ENCODE measurements around the gene LRP10.

GRCh38 chr14:22836301-22837113, 35.0 kb upstream of the LRP10 start, which contains the start of gene MMP14:
- no peak for TF ChIP-seq GATA2 (IDR thresholded peaks at IDR 0.05; ENCODE audit: low read depth, low read length)
- no peak for TF ChIP-seq GATA3 (IDR thresholded peaks at IDR 0.05; ENCODE audit: low read depth, low read length)

Data from SH-SY5Y (cell line).